ENCODE results near the gene NUPR1.

- TF ChIP-seq CTCF (IDR thresholded peaks at IDR 0.05) (no peak), ZFX (IDR thresholded peaks at IDR 0.05; ENCODE audit: borderline replicate concordance) (no peak)
These were observed 52.5 kb downstream of the NUPR1 start for GRCh38 chr16:28486266-28486665.
